ENCODE results near the gene TMEM176A. TPM values are rescaled to one million over a fixed set of nuclear protein-coding genes. Genes with fewer than 3 reads are reported as not detected.

Gene TMEM176A
- total RNA-seq, 1 donor from 2014 or later: not detected

DNA sequence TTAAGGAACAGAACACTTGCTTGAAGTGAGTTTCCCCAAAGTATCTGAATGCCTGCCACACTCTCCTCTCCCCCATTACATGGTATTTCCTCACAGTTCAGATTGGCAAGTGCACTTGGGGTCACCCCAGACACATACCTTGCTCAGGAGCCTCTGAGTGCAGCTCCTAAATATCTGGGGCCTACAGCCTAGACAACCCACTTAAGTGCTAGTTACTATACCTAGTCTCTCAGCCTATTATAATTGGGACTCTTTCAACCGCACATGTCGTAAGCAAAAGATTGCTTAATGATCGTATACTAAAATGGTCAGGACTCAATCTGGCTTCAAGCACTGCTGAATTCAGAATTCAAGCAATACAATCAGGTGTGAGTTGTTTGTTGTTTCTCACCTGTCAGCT lies 20.3 kb upstream of the TMEM176A start:
- H3K36me3 Mint-ChIP-seq (ENCODE audit: unreplicated experiment): no peaks in the 10 kb centered on the region
- H3K27ac Mint-ChIP-seq (ENCODE audit: unreplicated experiment): no peak overlapping the region
- no peak for DNase-seq (ENCODE audit: extremely low spot score, unreplicated experiment)
- H3K4me3 Mint-ChIP-seq (ENCODE audit: unreplicated experiment): no peak overlapping the region
- TF ChIP-seq CTCF (IDR thresholded peaks at IDR 0.05): no peak
- H3K27me3 Mint-ChIP-seq (ENCODE audit: unreplicated experiment): peaks cover 14% of the 10 kb centered on the region
- H3K4me1 Mint-ChIP-seq (ENCODE audit: unreplicated experiment): no peaks in the 10 kb centered on the region
- no peaks in the 10 kb centered on the region for H3K9me3 Mint-ChIP-seq (ENCODE audit: unreplicated experiment)

DNA sequence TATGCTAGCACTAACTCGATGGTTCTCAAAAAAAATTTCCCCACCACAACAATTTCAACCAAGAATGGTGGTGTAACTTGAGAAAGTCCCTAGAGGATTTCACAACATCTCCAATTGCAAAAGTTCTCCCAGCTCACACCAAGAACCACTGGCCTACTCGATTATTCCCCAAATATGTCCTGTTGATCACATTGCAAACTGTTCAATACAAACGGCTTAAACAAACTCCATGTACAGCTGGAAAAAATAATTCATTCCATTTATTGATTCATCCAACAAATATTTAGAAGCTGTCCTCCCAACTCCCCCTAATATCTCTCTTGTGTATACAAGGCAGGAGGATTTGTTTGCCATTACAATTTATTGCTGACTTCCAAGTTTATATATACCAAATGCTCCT lies 19.5 kb upstream of the TMEM176A start:
- H3K4me1 Mint-ChIP-seq (ENCODE audit: unreplicated experiment): no peaks in the 10 kb centered on the region
- no peak for TF ChIP-seq CTCF (IDR thresholded peaks at IDR 0.05)
- H3K9me3 Mint-ChIP-seq (ENCODE audit: unreplicated experiment): no peaks in the 10 kb centered on the region
- H3K27me3 Mint-ChIP-seq (ENCODE audit: unreplicated experiment): peaks cover 14% of the 10 kb centered on the region
- DNase-seq (ENCODE audit: extremely low spot score, unreplicated experiment): no peak
- no peak overlapping the region for H3K27ac Mint-ChIP-seq (ENCODE audit: unreplicated experiment)
- no peak overlapping the region for H3K4me3 Mint-ChIP-seq (ENCODE audit: unreplicated experiment)
- no peaks in the 10 kb centered on the region for H3K36me3 Mint-ChIP-seq (ENCODE audit: unreplicated experiment)

GRCh38 chr7:150781961-150782360 lies 18.6 kb upstream of the TMEM176A start:
- peaks cover 14% of the 10 kb centered on the region for H3K27me3 Mint-ChIP-seq (ENCODE audit: unreplicated experiment)
- no peak for TF ChIP-seq CTCF (IDR thresholded peaks at IDR 0.05)
- H3K36me3 Mint-ChIP-seq (ENCODE audit: unreplicated experiment): no peaks in the 10 kb centered on the region
- no peaks in the 10 kb centered on the region for H3K9me3 Mint-ChIP-seq (ENCODE audit: unreplicated experiment)
- no peak overlapping the region for H3K27ac Mint-ChIP-seq (ENCODE audit: unreplicated experiment)
- no peak overlapping the region for H3K4me3 Mint-ChIP-seq (ENCODE audit: unreplicated experiment)
- no peak for DNase-seq (ENCODE audit: extremely low spot score, unreplicated experiment)
- H3K4me1 Mint-ChIP-seq (ENCODE audit: unreplicated experiment): no peaks in the 10 kb centered on the region

DNA sequence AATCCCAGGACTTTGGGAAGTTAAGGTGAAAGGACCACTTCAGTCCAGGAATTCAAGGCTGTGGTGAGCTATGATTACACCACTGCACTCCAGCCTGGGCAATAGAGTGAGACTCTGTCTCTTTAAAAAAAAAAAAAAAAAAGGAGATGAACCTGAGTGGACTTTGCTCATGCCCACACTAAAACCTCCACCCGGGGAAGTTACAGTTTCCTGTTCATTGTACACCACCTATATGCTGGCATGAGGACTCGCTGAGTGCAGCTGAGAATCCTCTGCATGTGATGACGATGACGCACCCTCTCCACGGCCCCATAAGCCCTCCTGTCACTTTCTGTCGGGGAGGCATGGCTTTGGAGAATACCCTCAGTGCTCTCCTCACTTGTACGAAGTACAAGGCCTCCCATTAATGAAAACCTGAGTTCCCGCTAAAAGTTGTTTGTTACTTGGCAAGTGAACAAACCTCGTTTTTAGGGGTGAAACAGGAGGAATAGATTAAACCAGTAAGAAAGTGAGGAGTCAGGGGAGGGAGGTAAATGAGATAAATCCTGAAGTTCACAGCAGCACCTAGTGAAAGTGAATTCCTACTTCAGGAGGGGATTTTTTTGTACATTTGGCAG lies 16.3 kb upstream of the TMEM176A start:
- H3K4me1 Mint-ChIP-seq (ENCODE audit: unreplicated experiment): no peaks in the 10 kb centered on the region
- no peaks in the 10 kb centered on the region for H3K9me3 Mint-ChIP-seq (ENCODE audit: unreplicated experiment)
- H3K27ac Mint-ChIP-seq (ENCODE audit: unreplicated experiment): no peak overlapping the region
- peaks cover 12% of the 10 kb centered on the region for H3K27me3 Mint-ChIP-seq (ENCODE audit: unreplicated experiment)
- no peak for DNase-seq (ENCODE audit: extremely low spot score, unreplicated experiment)
- no peak overlapping the region for H3K4me3 Mint-ChIP-seq (ENCODE audit: unreplicated experiment)
- H3K36me3 Mint-ChIP-seq (ENCODE audit: unreplicated experiment): no peaks in the 10 kb centered on the region
- TF ChIP-seq CTCF (IDR thresholded peaks at IDR 0.05): no peak

DNA sequence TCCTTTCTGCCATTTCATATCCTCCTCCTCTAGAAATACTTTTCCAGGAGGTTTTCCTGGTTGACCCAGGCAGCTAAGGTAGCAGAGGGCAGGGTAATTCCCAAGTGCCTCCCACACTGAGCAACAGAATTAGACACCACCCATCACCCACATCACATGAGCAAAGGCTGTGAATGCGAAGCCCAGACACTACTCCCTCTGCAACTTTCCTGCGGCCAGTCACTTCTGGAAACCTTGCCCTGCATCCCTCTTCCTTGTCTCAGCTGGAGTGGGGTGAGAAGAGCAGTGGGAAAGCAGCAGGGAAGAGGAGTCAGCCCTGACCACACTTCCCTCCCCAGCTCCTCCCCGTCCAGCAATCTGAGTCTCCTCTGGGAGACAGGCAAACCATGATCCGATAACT lies 15.6 kb upstream of the TMEM176A start:
- Mint-ChIP-seq H3K27me3 (ENCODE audit: unreplicated experiment) (peaks cover 12% of the 10 kb centered on the region), H3K4me1 (ENCODE audit: unreplicated experiment) (no peaks in the 10 kb centered on the region), H3K4me3 (ENCODE audit: unreplicated experiment) (no peak overlapping the region), H3K9me3 (ENCODE audit: unreplicated experiment) (no peaks in the 10 kb centered on the region), H3K36me3 (ENCODE audit: unreplicated experiment) (no peaks in the 10 kb centered on the region), H3K27ac (ENCODE audit: unreplicated experiment) (no peak overlapping the region)
- TF ChIP-seq CTCF (IDR thresholded peaks at IDR 0.05): no peak
- no peak for DNase-seq (ENCODE audit: extremely low spot score, unreplicated experiment)
